GM23338 (cell line): ENCODE measurements around the gene FLT1.

Experiments
- EZH2 ChIP-seq: fragments of 200-600 bp; sonication (generic); IDR thresholded peaks from one replicate; pipeline ENCODE4 v1.8.0; 2017; ENCODE audit warnings: antibody characterized with exemption, mild to moderate bottlenecking, low read depth; ENCODE audit not compliant: unreplicated experiment
- EZH2phosphoT487 ChIP-seq: fragments of 200-600 bp; sonication (generic); IDR thresholded peaks from one replicate; pipeline ENCODE4 v1.8.1; 2018; ENCODE audit warnings: antibody characterized with exemption; ENCODE audit not compliant: unreplicated experiment
- POLR2AphosphoS5 ChIP-seq: IDR thresholded peaks from 2 replicates; pipeline ENCODE4 v1.6.1; 2016; ENCODE audit warnings: antibody characterized with exemption, low read depth
- TF ChIP-seq, protein P1 (sequence below), 2 experiments: fragments of 200-600 bp in 1 of 2; sonication (generic) in 1 of 2; conservative IDR thresholded peaks; 2 replicates each; pipeline versions ENCODE4 v1.5.1 to v1.6.1; 2016 to 2017; ENCODE audit warnings: antibody characterized with exemption in 2 of 2, low read depth in 2 of 2, mild to moderate bottlenecking in 2 of 2, moderate library complexity in 1 of 2

- TF ChIP-seq, protein P1, sequence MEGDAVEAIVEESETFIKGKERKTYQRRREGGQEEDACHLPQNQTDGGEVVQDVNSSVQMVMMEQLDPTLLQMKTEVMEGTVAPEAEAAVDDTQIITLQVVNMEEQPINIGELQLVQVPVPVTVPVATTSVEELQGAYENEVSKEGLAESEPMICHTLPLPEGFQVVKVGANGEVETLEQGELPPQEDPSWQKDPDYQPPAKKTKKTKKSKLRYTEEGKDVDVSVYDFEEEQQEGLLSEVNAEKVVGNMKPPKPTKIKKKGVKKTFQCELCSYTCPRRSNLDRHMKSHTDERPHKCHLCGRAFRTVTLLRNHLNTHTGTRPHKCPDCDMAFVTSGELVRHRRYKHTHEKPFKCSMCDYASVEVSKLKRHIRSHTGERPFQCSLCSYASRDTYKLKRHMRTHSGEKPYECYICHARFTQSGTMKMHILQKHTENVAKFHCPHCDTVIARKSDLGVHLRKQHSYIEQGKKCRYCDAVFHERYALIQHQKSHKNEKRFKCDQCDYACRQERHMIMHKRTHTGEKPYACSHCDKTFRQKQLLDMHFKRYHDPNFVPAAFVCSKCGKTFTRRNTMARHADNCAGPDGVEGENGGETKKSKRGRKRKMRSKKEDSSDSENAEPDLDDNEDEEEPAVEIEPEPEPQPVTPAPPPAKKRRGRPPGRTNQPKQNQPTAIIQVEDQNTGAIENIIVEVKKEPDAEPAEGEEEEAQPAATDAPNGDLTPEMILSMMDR (conservative IDR thresholded peaks at IDR 0.05; ENCODE audit: low read depth in 2 of 2), result no peak
- no peak for TF ChIP-seq EZH2phosphoT487
- no peak for TF ChIP-seq POLR2AphosphoS5
- TF ChIP-seq EZH2, result no peak
These were observed 145.6 kb downstream of the FLT1 start for GRCh38 chr13:28349371-28349770.
